ENCODE data around the gene COL27A1.

GRCh38 chr9:114240647-114241558, 85.6 kb downstream of the COL27A1 start:
- no peak for TF ChIP-seq POLR2A (IDR thresholded peaks at IDR 0.05)
- no peak for TF ChIP-seq EP300 (IDR thresholded peaks at IDR 0.05)
- TF ChIP-seq CTCF (IDR thresholded peaks at IDR 0.05): no peak
